GM19324 (cell line): Measurements from ENCODE around the gene TNFAIP8L3.

Experiments
- ATAC-seq: cut with Tn5 transposase; IDR thresholded peaks from one replicate; pipeline ENCODE4 v1.9.1; 2021; ENCODE audit warnings: mild to moderate bottlenecking, moderate library complexity; ENCODE audit not compliant: unreplicated experiment, low FRiP score

TNFAIP8L3 gene

DNA sequence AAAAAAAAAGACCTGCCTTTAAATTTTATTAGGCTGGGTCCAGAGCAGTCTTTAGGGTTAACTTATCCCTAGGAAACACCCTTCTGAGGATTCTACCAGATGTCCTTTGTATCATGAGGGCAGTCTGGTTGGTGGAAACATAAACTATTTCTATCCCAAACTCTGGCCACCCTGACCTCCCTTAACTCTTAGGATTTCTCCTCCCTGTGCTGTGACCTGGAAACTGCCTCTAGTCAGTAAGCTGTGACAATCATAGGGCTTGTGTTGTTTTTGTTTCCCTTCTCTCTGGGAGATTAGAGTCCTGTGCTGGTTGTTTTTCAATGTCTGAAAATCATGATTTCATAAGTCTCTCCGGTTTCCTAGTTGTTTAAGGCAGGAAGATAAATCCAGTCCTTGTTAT, 78.1 kb downstream of the TNFAIP8L3 start:
- ATAC-seq: no peak

DNA sequence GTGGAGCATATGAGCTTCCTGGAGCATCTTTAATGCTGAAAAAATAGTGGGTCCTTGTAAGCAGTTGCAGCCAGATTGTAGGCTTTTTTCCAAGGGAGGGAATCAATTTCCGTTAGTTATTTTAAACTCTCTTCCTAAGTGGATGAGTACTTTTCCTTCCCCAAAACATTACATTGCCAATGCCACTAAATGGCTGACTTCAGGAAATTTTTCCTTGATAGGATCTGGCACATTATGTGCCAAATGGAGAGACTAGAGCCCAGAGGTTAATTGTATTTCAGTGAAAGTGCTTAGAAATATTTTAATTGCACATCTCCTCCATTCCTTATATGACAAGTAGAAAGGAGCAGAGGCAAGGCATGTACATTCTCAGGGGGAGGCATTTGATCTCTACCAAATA, 83.5 kb downstream of the TNFAIP8L3 start:
- ATAC-seq: no peak

DNA sequence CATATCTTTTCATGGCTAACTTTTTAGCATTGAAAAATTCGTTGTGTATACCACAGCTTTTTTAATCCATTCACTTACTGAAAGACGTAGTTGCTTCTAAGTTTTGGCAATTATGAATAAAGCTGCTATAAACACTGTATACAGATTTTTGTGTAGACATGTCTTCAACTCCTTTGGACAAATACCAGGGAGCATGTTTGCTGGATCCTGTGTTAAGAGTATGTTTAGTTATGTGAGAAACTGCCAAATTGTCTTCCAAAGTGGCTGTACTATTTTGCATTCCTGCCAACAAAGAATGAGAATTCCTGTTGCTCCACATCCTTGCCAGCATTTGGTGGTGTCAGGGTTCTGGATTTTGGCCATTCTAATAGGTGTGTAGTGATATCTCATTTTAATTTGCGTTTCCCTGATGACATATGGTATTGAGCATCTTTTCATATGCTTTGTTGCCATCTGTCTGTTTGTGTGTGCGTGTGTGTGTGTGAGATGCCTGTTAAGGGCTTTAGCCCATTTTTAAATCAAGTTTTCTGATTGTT, 87.5 kb downstream of the TNFAIP8L3 start:
- no peak for ATAC-seq
